Small intestine (tissue), 7 donors: ENCODE data around the gene ZDHHC17. TPM values are rescaled to one million over a fixed set of nuclear protein-coding genes. Genes with fewer than 3 reads are reported as not detected.
A peak's percentile ranks its signal among the peaks of the same experiment; 100 is the strongest.

Source experiments
- DNase-seq, 2 donors: peaks; one replicate each; pipeline versions ENCODE4 v3.0.0 to v3.0.0-alpha.2; 2013
- FAIRE-seq: peaks from 2 replicates; lab custom pipeline; 2012; peaks lifted over from hg19 to GRCh38; lab: Jason Lieb, UNC
- H3K27ac ChIP-seq, 3 donors: one replicate each; pipeline ENCODE4 v1.5.1; 2013; ENCODE audit warnings: low read length in 2 of 3, mild to moderate bottlenecking in 2 of 3, control low read depth in 1 of 3, inconsistent platforms in 1 of 3, low read depth in 1 of 3, moderate library complexity in 1 of 3
- H3K27me3 ChIP-seq, 3 donors: one replicate each; pipeline ENCODE4 v1.6.1; 2013; ENCODE audit warnings: low read length in 3 of 3, inconsistent platforms in 1 of 3; ENCODE audit not compliant: control insufficient read depth in 3 of 3, insufficient read depth in 3 of 3
- H3K36me3 ChIP-seq, 3 donors: one replicate each; pipeline ENCODE4 v1.6.1; 2013; ENCODE audit warnings: low read length in 3 of 3, inconsistent platforms in 1 of 3, low read depth in 1 of 3, mild to moderate bottlenecking in 1 of 3, moderate library complexity in 1 of 3; ENCODE audit not compliant: control insufficient read depth in 3 of 3, insufficient read depth in 2 of 3
- H3K4me1 ChIP-seq, 3 donors: one replicate each; pipeline ENCODE4 v1.6.1; 2013; ENCODE audit warnings: low read length in 2 of 3, inconsistent platforms in 1 of 3, low read depth in 1 of 3, mild to moderate bottlenecking in 1 of 3, moderate library complexity in 1 of 3; ENCODE audit not compliant: control insufficient read depth in 3 of 3, insufficient read depth in 2 of 3
- H3K4me3 ChIP-seq, 3 donors: one replicate each; pipeline ENCODE4 v1.5.1; 2013; ENCODE audit warnings: low read length in 3 of 3, control low read depth in 1 of 3, inconsistent platforms in 1 of 3, low read depth in 1 of 3, mild to moderate bottlenecking in 1 of 3, moderate library complexity in 1 of 3
- H3K9me3 ChIP-seq, 2 donors: one replicate each; pipeline ENCODE4 v1.6.1; 2013; ENCODE audit warnings: low read depth in 1 of 2, low read length in 1 of 2; ENCODE audit not compliant: control insufficient read depth in 2 of 2, insufficient read depth in 1 of 2
- WGBS, 3 donors: extraction: QIAGEN DNeasy Blood & Tissue Kit; methylation state at CpG; one replicate each; pipeline ENCODE4 v1.1.7; 2013; 5-methylcytosine and 5-hydroxymethylcytosine counted together
- polyA plus RNA-seq, 4 donors: library from polyadenylated mRNA; stranded (reverse) in 3 of 4; unstranded in 1 of 4; fragments of 200-250 nt in 3 of 4; fragments of 120-200 nt in 1 of 4; gene quantifications; one replicate each; pipeline versions ENCODE4 v1.2.1 to v1.2.3, GENCODE V29; 2013
- donor health status: healthy with polysubstance abuse.
- donor health status: control.
- donor health status: control.
- donor health status: Bipolar disorder and iron deficiency.
- donor health status: healthy.

The ZDHHC17 gene
- polyA plus RNA-seq, 4 donors = 2.2 to 33.0 (median 5.7) TPM

DNA sequence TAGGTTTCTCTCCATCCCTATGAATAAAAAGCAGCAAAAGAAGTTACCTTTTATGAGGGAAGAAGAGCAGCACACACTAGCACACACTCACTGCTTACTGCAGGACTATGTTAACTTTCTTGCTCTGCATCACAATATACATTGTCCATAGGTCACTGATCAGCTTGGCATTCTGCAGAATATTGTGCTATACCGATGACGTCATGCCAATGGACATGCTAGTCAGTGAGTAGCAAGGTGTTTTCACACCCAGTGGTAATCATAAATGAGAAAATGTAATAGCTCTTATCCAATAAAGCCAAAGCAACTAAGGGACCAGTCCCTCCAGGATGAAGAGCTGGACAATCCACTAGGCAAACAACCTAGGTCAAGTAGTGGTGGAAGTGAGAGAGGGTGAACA is 16.7 kb upstream of the ZDHHC17 start:
- FAIRE-seq (no peak), DNase-seq (no peak)
- Histone ChIP-seq H3K9me3 (no peaks in the 10 kb centered on the region), H3K4me3 (no peak overlapping the region), H3K27ac (no peak overlapping the region), H3K4me1 (no peaks in the 10 kb centered on the region), H3K36me3 (no peaks in the 10 kb centered on the region), H3K27me3 (no peaks in the 10 kb centered on the region)
- WGBS, 3 donors = 91 to 94% (median 94%) methylated on average over 2 of the region's 2 CpGs

DNA sequence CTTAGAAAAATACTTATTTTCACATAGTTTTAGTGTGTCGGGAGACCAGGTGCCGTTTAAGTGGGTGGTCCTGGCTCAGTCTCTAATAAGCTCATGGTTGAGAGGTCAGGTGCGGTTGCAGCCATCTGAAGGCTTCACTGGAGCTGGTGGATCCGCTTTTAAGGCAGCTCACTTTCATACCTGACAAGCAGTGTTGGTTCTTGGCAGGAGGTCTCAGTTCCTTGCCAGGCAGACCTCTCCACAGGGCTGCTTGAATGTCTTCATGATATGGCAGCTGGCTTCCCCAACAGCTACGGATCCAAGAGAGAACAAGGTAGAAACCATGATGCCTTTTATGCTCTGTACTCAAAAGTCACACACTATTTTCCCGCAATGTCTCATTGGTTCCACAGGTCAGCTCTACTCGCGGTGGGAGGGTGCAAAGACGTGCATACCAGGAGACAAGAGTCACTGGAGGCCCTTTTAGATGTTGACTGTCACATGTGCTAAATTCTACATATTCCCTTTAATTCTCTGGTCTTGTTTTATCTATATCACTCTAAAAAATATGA is 8.0 kb upstream of the ZDHHC17 start:
- Histone ChIP-seq H3K36me3 (no peaks in the 10 kb centered on the region), H3K4me1 (no peaks in the 10 kb centered on the region), H3K27ac (no peak overlapping the region), H3K27me3 (peaks cover 0 to 2% (median 0%) of the 10 kb centered on the region in 3 donors), H3K4me3 (no peak overlapping the region), H3K9me3 (no peaks in the 10 kb centered on the region)
- FAIRE-seq = no peak
- DNase-seq = no peak
- WGBS, 3 donors = 85 to 91% (median 88%) methylated on average over 9 of the region's 9 CpGs

- peaks cover 0 to 3% (median 0%) of the 10 kb centered on the region in 3 donors for H3K4me1 ChIP-seq
- no peak overlapping the region for H3K4me3 ChIP-seq
- 33 to 43% (median 43%) methylated on average over 1 of the region's 1 CpG for WGBS, 3 donors
- no peak for FAIRE-seq
- peaks cover 0 to 2% (median 0%) of the 10 kb centered on the region in 3 donors for H3K27me3 ChIP-seq
- no peaks in the 10 kb centered on the region for H3K36me3 ChIP-seq
- DNase-seq = no peak
- no peaks in the 10 kb centered on the region for H3K9me3 ChIP-seq
- H3K27ac ChIP-seq = no peak overlapping the region
These were observed 6.2 kb upstream of the ZDHHC17 start for GRCh38 chr12:76757694-76758093.

- FAIRE-seq = no peak
- H3K9me3 ChIP-seq = no peaks in the 10 kb centered on the region
- peak overlapping the region in 1 of 3 donors; percentile 96 for H3K4me3 ChIP-seq
- H3K27me3 ChIP-seq = no peaks in the 10 kb centered on the region
- WGBS, 3 donors = 66 to 84% (median 84%) methylated on average over 8 of the region's 8 CpGs
- no peaks in the 10 kb centered on the region for H3K36me3 ChIP-seq
- peaks cover 3 to 9% (median 6%) of the 10 kb centered on the region in 3 donors for H3K4me1 ChIP-seq
- DNase-seq = peak in 1 of 2 donors; percentile 20
- peak overlapping the region in 2 of 3 donors; percentile 0 to 9 for H3K27ac ChIP-seq
These were observed 1.3 kb upstream of the ZDHHC17 start for GRCh38 chr12:76762601-76762980.

GRCh38 chr12:76764856-76765255 is 941 bp downstream of the ZDHHC17 start:
- DNase-seq (no peak), FAIRE-seq (no peak)
- no peaks in the 10 kb centered on the region for H3K9me3 ChIP-seq
- no peaks in the 10 kb centered on the region for H3K36me3 ChIP-seq
- H3K27me3 ChIP-seq = no peaks in the 10 kb centered on the region
- peak overlapping the region; percentile 44 to 96 (median 78) for H3K4me3 ChIP-seq
- peak overlapping the region; percentile 90 to 99 (median 96) for H3K27ac ChIP-seq
- peaks cover 5 to 12% (median 6%) of the 10 kb centered on the region in 3 donors for H3K4me1 ChIP-seq
- WGBS, 3 donors = 3 to 8% (median 7%) methylated on average over 9 of the region's 9 CpGs

- H3K36me3 ChIP-seq = no peaks in the 10 kb centered on the region
- H3K27me3 ChIP-seq = no peaks in the 10 kb centered on the region
- H3K27ac ChIP-seq = no peak overlapping the region
- no peak for DNase-seq
- no peak for FAIRE-seq
- no peak overlapping the region for H3K4me3 ChIP-seq
- no peaks in the 10 kb centered on the region for H3K9me3 ChIP-seq
- H3K4me1 ChIP-seq = peaks cover 5 to 12% (median 6%) of the 10 kb centered on the region in 3 donors
- WGBS, 3 donors = 67 to 81% (median 72%) methylated on average over 6 of the region's 6 CpGs
These were observed 1.7 kb downstream of the ZDHHC17 start for GRCh38 chr12:76765598-76765997.

DNA sequence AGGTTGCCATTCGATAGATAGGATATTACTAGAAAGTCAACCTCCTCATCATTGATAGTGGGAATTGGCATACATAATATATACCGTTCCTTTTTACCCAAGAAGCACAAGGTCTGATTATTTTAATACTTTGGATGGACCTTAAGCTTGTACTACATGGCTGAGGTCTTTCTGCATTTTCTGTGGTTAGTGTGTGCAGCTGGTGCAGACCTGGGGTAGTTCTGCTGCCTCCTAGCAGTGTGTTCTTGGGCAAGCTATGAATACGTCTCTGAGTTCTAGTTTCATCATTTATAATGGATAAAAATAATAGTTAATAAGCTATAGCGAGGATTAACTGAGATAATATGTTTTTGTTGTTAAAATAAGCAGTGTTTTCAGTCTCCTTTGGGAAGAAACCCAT is 2.2 kb downstream of the ZDHHC17 start:
- H3K27me3 ChIP-seq = no peaks in the 10 kb centered on the region
- FAIRE-seq = no peak
- DNase-seq = no peak
- H3K36me3 ChIP-seq = no peaks in the 10 kb centered on the region
- peaks cover 5 to 12% (median 6%) of the 10 kb centered on the region in 3 donors for H3K4me1 ChIP-seq
- H3K4me3 ChIP-seq = no peak overlapping the region
- no peak overlapping the region for H3K27ac ChIP-seq
- WGBS, 3 donors = 90 to 92% (median 91%) methylated on average over 4 of the region's 4 CpGs
- H3K9me3 ChIP-seq = no peaks in the 10 kb centered on the region

GRCh38 chr12:76768576-76768975 is 4.7 kb downstream of the ZDHHC17 start:
- Histone ChIP-seq H3K27me3 (no peaks in the 10 kb centered on the region), H3K36me3 (peaks cover 0 to 4% (median 0%) of the 10 kb centered on the region in 3 donors), H3K27ac (no peak overlapping the region), H3K4me3 (no peak overlapping the region), H3K4me1 (peaks cover 5 to 9% (median 8%) of the 10 kb centered on the region in 3 donors), H3K9me3 (no peaks in the 10 kb centered on the region)
- WGBS, 3 donors = 74 to 85% (median 80%) methylated on average over 3 of the region's 3 CpGs
- FAIRE-seq = no peak
- DNase-seq = no peak

DNA sequence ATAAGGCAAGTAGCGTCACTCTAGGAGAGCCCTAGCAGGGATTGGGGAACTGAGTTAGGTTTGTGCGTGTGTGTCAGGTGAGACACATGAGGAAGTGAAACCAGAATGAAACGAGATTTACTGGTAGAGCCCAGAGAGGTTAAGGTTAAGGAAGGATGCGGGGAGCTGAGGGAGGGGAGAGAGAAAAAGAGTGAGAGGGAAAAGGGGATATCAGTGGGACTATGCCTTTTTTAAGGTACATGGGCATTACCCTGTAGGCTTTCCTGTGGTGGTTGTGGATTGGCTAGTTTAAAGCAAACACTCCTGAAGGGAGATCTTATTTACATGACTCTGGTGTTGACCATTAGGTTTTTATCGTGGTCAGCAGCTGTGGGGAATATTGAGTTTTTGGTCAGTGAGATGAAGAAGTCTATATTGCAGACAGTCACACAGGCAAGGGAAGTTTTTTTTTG is 13.9 kb downstream of the ZDHHC17 start:
- DNase-seq = no peak
- Histone ChIP-seq H3K27ac (no peak overlapping the region), H3K4me1 (peaks cover 0 to 11% (median 0%) of the 10 kb centered on the region in 3 donors), H3K36me3 (peaks cover 0 to 2% (median 0%) of the 10 kb centered on the region in 3 donors), H3K9me3 (no peaks in the 10 kb centered on the region), H3K27me3 (no peaks in the 10 kb centered on the region), H3K4me3 (no peak overlapping the region)
- WGBS, 3 donors = 61 to 67% (median 63%) methylated on average over 5 of the region's 5 CpGs
- no peak for FAIRE-seq
